Sigmoid colon (tissue), 7 donors: ENCODE data around the gene SF1. TPM values are rescaled to one million over a fixed set of nuclear protein-coding genes. Genes with fewer than 3 reads are reported as not detected.

Source experiments
- DNase-seq: peaks from one replicate; pipeline ENCODE4 v3.0.0-alpha.2; 2019
- H3K27ac ChIP-seq, 4 donors: fragments of 200-600 bp; sonication (generic); one replicate each; pipeline ENCODE4 v1.5.1; 2016 to 2019; ENCODE audit warnings: mild to moderate bottlenecking in 1 of 4
- H3K27me3 ChIP-seq, 3 donors: fragments of 200-600 bp; sonication (generic); one replicate each; pipeline ENCODE4 v1.5.1; 2019; ENCODE audit warnings: mild to moderate bottlenecking in 1 of 3
- H3K36me3 ChIP-seq, 4 donors: fragments of 200-600 bp; sonication (generic); one replicate each; pipeline ENCODE4 v1.5.1; 2016 to 2019
- H3K4me1 ChIP-seq, 4 donors: fragments of 200-600 bp; sonication (generic); one replicate each; pipeline ENCODE4 v1.5.1; 2017 to 2019
- H3K4me3 ChIP-seq, 4 donors: fragments of 200-600 bp; sonication (generic); one replicate each; pipeline ENCODE4 v1.5.1; 2017 to 2019; ENCODE audit warnings: mild to moderate bottlenecking in 2 of 4, moderate library complexity in 1 of 4
- H3K9me3 ChIP-seq, 4 donors: fragments of 200-600 bp in 3 of 4; sonication (generic) in 3 of 4; one replicate each; pipeline versions ENCODE4 v1.5.1 to v1.6.1; 2013 to 2019
- CTCF ChIP-seq, 4 experiments: fragments of 450-650 bp in 3 of 4; fragments of 200-600 bp in 1 of 4; IDR thresholded peaks; one replicate each; pipeline ENCODE4 v1.5.1; 2016 to 2019; ENCODE audit warnings: antibody characterized with exemption in 4 of 4, mild to moderate bottlenecking in 3 of 4, moderate library complexity in 2 of 4
- EP300 ChIP-seq, 4 donors: sonication (generic); formaldehyde crosslinking; IDR thresholded peaks; one replicate each; pipeline ENCODE4 v1.6.1; 2017; ENCODE audit warnings: antibody characterized with exemption in 4 of 4
- POLR2A ChIP-seq, 2 donors: fragments of 450-650 bp; IDR thresholded peaks; one replicate each; pipeline ENCODE4 v1.6.1; 2016; ENCODE audit warnings: antibody characterized with exemption in 2 of 2, mild to moderate bottlenecking in 2 of 2, moderate library complexity in 2 of 2
- POLR2AphosphoS5 ChIP-seq, 4 donors: sonication (generic); formaldehyde crosslinking; IDR thresholded peaks; one replicate each; pipeline ENCODE4 v1.6.1; 2017; ENCODE audit warnings: antibody characterized with exemption in 4 of 4
- WGBS, 2 donors: extraction: QIAGEN DNeasy Blood & Tissue Kit; methylation state at CpG; one replicate each; pipeline ENCODE4 v1.1.7; 2013; 5-methylcytosine and 5-hydroxymethylcytosine counted together
- intact Hi-C: fragments of 100-400 bp; cut with DNase I; formaldehyde crosslinking; loops from one replicate; pipeline ENCODE4 v1.15.1; 2023
- polyA plus RNA-seq, 3 donors: library from polyadenylated mRNA; stranded (reverse); fragments of 200-250 nt; gene quantifications; one replicate each; pipeline ENCODE4 v1.2.3, GENCODE V29; 2013
- total RNA-seq, 4 donors: library from RNA; depleted of rRNA; stranded (reverse); fragments of >200 nt; gene quantifications; one replicate each; pipeline ENCODE4 v1.1.0, GENCODE V29; 2016
- donor health status: healthy with polysubstance abuse.
- donor health status: Bipolar disorder and iron deficiency.
- donor health status: healthy.

The SF1 gene
- total RNA-seq = 100 to 1,000 TPM; 185 to 381 (median 294) TPM
- polyA plus RNA-seq = 100 to 1,000 TPM in 1 of 3 donors, 10 to 100 TPM in 2; 36.5 to 126 (median 43.2) TPM

- intact Hi-C loops = loop anchor here (2.0 kb wide), 1 partner anchor 34 kb away; the partner anchor contains the start of gene RASGRP2
- WGBS, 2 donors = 1% methylated on average over 80 of the region's 80 CpGs
- H3K4me1 ChIP-seq = peaks cover 0 to 42% (median 35%) of the 10 kb centered on the region in 4 donors
- no peaks in the 10 kb centered on the region for H3K9me3 ChIP-seq
- peaks cover 20 to 30% (median 26%) of the 10 kb centered on the region in 4 donors for H3K36me3 ChIP-seq
- H3K4me3 ChIP-seq = peak within 1 kb of the TSS; percentile 96 to 99 (median 98)
- no peaks in the 10 kb centered on the region for H3K27me3 ChIP-seq
- TF ChIP-seq POLR2A (IDR thresholded peaks at IDR 0.05) (peak; percentile 69 to 91), CTCF (IDR thresholded peaks at IDR 0.05) (no peak), EP300 (IDR thresholded peaks at IDR 0.05) (peak in 1 of 4 donors; percentile 20), POLR2AphosphoS5 (IDR thresholded peaks at IDR 0.05) (peak; percentile 96 to 98 (median 98))
- peak; percentile 100 for DNase-seq
- H3K27ac ChIP-seq = peak within 1 kb of the TSS; percentile 99 to 100 (median 100)
Observed at GRCh38 chr11:64778473-64779298, at the start of gene SF1. Gene SF1 (minus strand): TSS chr11:64778542. CDS start chr11:64778392, 150 bp downstream.

- H3K4me3 ChIP-seq = no peak overlapping the region
- H3K27me3 ChIP-seq = no peaks in the 10 kb centered on the region
- no peaks in the 10 kb centered on the region for H3K4me1 ChIP-seq
- DNase-seq = no peak
- WGBS, 2 donors = 95 to 97% methylated on average over 22 of the region's 22 CpGs
- intact Hi-C loops = no loop called here
- no peaks in the 10 kb centered on the region for H3K36me3 ChIP-seq
- H3K9me3 ChIP-seq = no peaks in the 10 kb centered on the region
- no peak overlapping the region for H3K27ac ChIP-seq
- no peak for TF ChIP-seq CTCF (IDR thresholded peaks at IDR 0.05)
- TF ChIP-seq POLR2AphosphoS5 (IDR thresholded peaks at IDR 0.05) = no peak
- TF ChIP-seq POLR2A (IDR thresholded peaks at IDR 0.05) = no peak
- TF ChIP-seq EP300 (IDR thresholded peaks at IDR 0.05) = no peak
Observed at GRCh38 chr11:64827451-64827839, 49.1 kb upstream of the SF1 start.

GRCh38 chr11:64826578-64827450 is 48.5 kb upstream of the SF1 start:
- H3K4me1 ChIP-seq = no peaks in the 10 kb centered on the region
- H3K27ac ChIP-seq = no peak overlapping the region

GRCh38 chr11:64826062-64826461 is 47.7 kb upstream of the SF1 start:
- H3K4me3 ChIP-seq = no peak overlapping the region
- no peaks in the 10 kb centered on the region for H3K4me1 ChIP-seq
- 84 to 95% methylated on average over 7 of the region's 7 CpGs for WGBS, 2 donors
- DNase-seq = no peak
- H3K9me3 ChIP-seq = no peaks in the 10 kb centered on the region
- TF ChIP-seq POLR2A (IDR thresholded peaks at IDR 0.05) (no peak), POLR2AphosphoS5 (IDR thresholded peaks at IDR 0.05) (no peak), CTCF (IDR thresholded peaks at IDR 0.05) (no peak), EP300 (IDR thresholded peaks at IDR 0.05) (no peak)
- intact Hi-C loops = no loop called here
- no peaks in the 10 kb centered on the region for H3K36me3 ChIP-seq
- no peak overlapping the region for H3K27ac ChIP-seq
- H3K27me3 ChIP-seq = no peaks in the 10 kb centered on the region

More at GRCh38 chr11:64826578-64827450, 48.5 kb upstream of the SF1 start:
- intact Hi-C loops = no loop called here
- Histone ChIP-seq H3K9me3 (no peaks in the 10 kb centered on the region), H3K36me3 (no peaks in the 10 kb centered on the region), H3K4me3 (no peak overlapping the region), H3K27me3 (no peaks in the 10 kb centered on the region)
- TF ChIP-seq EP300 (IDR thresholded peaks at IDR 0.05) = no peak
- TF ChIP-seq POLR2AphosphoS5 (IDR thresholded peaks at IDR 0.05) = no peak
- TF ChIP-seq POLR2A (IDR thresholded peaks at IDR 0.05) = no peak
- no peak for TF ChIP-seq CTCF (IDR thresholded peaks at IDR 0.05)
- no peak for DNase-seq
- whole genome bisulfite sequencing, 2 donors = 93 to 94% methylated on average over 52 of the region's 52 CpGs
